Large intestine (tissue), 3 donors: ENCODE measurements around the gene SBF1. TPM values are rescaled to one million over a fixed set of nuclear protein-coding genes. Genes with fewer than 3 reads are reported as not detected.
A peak's percentile ranks its signal among the peaks of the same experiment; 100 is the strongest.

Experiments used
- DNase-seq, 2 donors: peaks; one replicate each; pipeline versions ENCODE4 v3.0.0 to v3.0.0-alpha.2; 2013
- H3K27ac ChIP-seq: one replicate; pipeline ENCODE4 v1.5.1; 2013; ENCODE audit warnings: low read length
- H3K27me3 ChIP-seq: 2 replicates; pipeline ENCODE4 v1.6.1; 2013; ENCODE audit warnings: low read length; ENCODE audit not compliant: control insufficient read depth, insufficient read depth
- H3K36me3 ChIP-seq: 2 replicates; pipeline ENCODE4 v1.6.1; 2013; ENCODE audit warnings: low read length; ENCODE audit not compliant: control insufficient read depth, insufficient read depth
- H3K4me1 ChIP-seq: one replicate; pipeline ENCODE4 v1.6.1; 2013; ENCODE audit warnings: low read length; ENCODE audit not compliant: control insufficient read depth, insufficient read depth
- H3K4me3 ChIP-seq: one replicate; pipeline ENCODE4 v1.5.1; 2013; ENCODE audit warnings: low read length
- H3K9me3 ChIP-seq: one replicate; pipeline ENCODE4 v1.6.1; 2013; ENCODE audit warnings: mild to moderate bottlenecking, low read depth, low read length, moderate library complexity; ENCODE audit not compliant: control insufficient read depth
- WGBS: methylation state at CpG from one replicate; pipeline ENCODE4 v1.1.5; 2013; ENCODE audit warnings: low lambda C conversion rate; ENCODE audit not compliant: insufficient coverage; 5-methylcytosine and 5-hydroxymethylcytosine counted together
- polyA plus RNA-seq: library from polyadenylated mRNA; unstranded; fragments of 120-200 nt; gene quantifications from one replicate; pipeline ENCODE4 v1.2.1, GENCODE V29; 2013

Gene SBF1
- polyA plus RNA-seq, 1 donor: 37.5 TPM

DNA sequence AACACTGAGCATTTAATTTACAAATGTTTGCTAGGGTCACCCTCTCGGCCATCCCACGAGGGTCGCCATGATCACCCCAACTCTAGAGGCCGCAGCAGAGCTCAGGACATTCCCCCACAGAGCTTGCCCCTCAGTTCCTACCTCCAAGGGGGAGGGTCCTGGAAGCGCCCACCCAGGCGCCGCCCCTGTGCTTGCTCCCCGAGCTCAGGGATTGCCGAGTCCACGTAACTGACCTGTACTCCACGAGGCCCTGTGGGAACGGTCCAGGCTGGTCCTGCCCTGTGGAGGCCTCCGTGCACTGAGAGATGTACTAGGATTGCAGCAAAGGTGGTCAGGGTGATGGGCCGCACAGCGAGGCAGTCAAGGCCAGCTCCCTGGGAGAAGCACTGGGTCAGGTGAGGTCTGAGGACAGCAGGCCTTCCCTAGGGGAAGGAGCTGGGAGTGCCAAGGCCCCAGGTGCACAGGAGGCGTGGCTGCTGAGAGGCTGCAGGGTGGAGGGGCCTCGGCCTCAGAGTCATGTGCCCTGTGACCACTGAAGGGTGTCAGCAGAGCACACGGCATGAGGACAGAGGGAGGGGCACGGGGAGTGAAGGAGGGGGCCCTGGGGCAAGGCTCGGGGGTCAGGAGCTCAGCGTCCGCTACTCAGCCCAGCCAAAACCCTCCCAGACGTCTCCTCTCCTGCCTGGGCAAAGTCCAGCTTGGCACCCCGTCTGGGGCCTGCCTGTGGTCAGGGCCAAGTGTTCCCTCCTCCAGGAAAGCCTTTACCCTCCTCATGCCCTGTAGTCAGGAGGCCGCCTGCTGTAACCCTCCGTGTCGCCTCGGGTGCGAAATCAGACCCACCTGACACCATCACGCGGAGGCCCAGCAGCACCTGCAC lies 9.4 kb upstream of the SBF1 start:
- peaks cover 24% of the 10 kb centered on the region for H3K4me1 ChIP-seq
- peak; percentile 95 to 97 for DNase-seq

GRCh38 chr22:50483556-50483955 lies 8.7 kb upstream of the SBF1 start:
- Histone ChIP-seq H3K4me3 (peak overlapping the region; percentile 64), H3K9me3 (peaks cover 8% of the 10 kb centered on the region), H3K36me3 (no peaks in the 10 kb centered on the region), H3K4me1 (peaks cover 24% of the 10 kb centered on the region), H3K27me3 (peaks cover 36% of the 10 kb centered on the region), H3K27ac (peak overlapping the region; percentile 94)
- WGBS: no CpG with 5 or more reads among the region's 8 CpGs
- DNase-seq: no peak

More for the DNA sequence above, 9.4 kb upstream of the SBF1 start:
- H3K36me3 ChIP-seq: no peaks in the 10 kb centered on the region
- peak overlapping the region; percentile 94 for H3K27ac ChIP-seq
- WGBS: no CpG with 5 or more reads among the region's 31 CpGs
- H3K9me3 ChIP-seq: peaks cover 8% of the 10 kb centered on the region
- H3K27me3 ChIP-seq: peaks cover 31% of the 10 kb centered on the region
- peak overlapping the region; percentile 64 for H3K4me3 ChIP-seq

DNA sequence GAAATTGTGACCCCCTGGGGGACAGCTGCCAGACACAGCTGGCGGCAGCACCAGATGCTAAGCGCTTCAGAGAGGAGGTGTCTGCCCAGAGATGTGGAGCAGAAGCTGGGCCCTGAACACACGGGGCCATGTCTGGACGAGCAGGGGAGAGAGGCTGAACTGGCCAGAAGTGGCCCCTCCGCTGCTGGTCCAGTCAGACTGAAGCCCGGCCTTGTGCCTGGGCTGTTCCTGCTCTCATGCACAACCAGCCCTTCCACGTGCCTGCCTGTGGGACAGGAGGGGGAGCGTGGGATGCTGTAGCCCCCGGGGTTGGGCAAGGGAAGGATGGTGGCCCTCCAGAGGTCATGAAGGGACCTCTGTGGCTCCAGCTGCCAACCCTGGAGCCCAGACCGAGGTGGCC lies 8.3 kb upstream of the SBF1 start:
- H3K36me3 ChIP-seq: no peaks in the 10 kb centered on the region
- H3K27ac ChIP-seq: peak overlapping the region; percentile 94
- no peak for DNase-seq
- H3K9me3 ChIP-seq: peaks cover 8% of the 10 kb centered on the region
- WGBS: no CpG with 5 or more reads among the region's 10 CpGs
- peaks cover 38% of the 10 kb centered on the region for H3K27me3 ChIP-seq
- H3K4me1 ChIP-seq: peaks cover 24% of the 10 kb centered on the region
- peak overlapping the region; percentile 64 for H3K4me3 ChIP-seq

DNA sequence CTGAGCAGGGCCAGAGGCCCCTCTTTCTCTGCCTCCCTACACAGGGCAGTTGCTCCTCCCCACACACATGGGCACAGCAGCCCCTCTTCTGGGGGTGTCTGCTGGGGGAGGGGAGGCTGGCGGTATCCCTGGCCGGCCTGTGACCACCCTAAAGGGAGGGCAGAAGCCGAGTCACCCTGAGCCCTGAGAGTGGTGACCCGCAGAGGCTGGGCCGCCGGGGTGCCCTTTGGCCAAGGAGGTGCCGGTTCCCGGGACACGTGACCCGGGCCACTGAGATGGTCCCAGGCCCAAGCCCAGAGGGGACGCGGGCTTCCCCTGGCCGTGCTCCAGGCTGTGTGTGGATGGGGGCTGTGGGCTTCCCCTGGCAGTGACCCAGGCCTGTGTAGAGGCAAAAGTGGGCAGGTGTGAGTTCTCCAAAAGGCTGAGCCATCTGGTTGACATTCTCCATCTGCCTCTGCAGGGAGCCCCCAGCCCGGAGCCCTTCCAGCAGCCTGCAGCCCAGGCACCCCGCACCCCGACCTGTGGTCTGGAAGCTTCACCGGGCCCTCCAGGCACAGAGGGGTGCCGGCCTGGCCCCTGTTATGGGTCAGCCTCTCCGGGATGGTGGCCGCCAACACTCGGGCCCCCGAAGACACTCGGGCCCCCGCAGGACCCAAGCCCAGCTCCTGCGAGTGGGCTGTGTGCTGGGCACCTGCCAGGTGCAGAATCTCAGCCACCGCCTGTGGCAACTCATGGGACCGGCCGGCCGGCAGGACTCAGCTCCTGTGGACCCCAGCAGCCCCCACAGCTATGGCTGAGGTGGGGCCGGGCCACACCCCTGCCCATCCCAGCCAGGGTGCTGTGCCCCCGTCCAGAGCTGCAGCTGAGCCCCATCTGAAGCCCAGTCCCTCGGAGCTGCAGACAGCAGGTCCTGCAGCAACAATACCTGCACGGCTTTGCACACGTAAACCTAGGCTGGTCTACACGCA lies 7.6 kb upstream of the SBF1 start:
- WGBS: no CpG with 5 or more reads among the region's 35 CpGs
- H3K4me1 ChIP-seq: peaks cover 24% of the 10 kb centered on the region
- H3K9me3 ChIP-seq: peaks cover 8% of the 10 kb centered on the region
- peak overlapping the region; percentile 64 for H3K4me3 ChIP-seq
- no peaks in the 10 kb centered on the region for H3K36me3 ChIP-seq
- peaks cover 41% of the 10 kb centered on the region for H3K27me3 ChIP-seq
- DNase-seq: peak in 1 of 2 donors; percentile 44
- H3K27ac ChIP-seq: peak overlapping the region; percentile 94

GRCh38 chr22:50481440-50482106 lies 6.7 kb upstream of the SBF1 start, which contains the start of gene ADM2:
Gene ADM2, plus strand, starts transcription at chr22:50481543. Its CDS starts 305 bp downstream, at chr22:50481848.
- Histone ChIP-seq H3K9me3 (peaks cover 8% of the 10 kb centered on the region), H3K27ac (peak within 1 kb of the TSS; percentile 94), H3K27me3 (peaks cover 45% of the 10 kb centered on the region), H3K36me3 (no peaks in the 10 kb centered on the region), H3K4me3 (peak within 1 kb of the TSS; percentile 64), H3K4me1 (peaks cover 24% of the 10 kb centered on the region)
- WGBS: no CpG with 5 or more reads among the region's 70 CpGs
- DNase-seq: peak in 1 of 2 donors; percentile 65

DNA sequence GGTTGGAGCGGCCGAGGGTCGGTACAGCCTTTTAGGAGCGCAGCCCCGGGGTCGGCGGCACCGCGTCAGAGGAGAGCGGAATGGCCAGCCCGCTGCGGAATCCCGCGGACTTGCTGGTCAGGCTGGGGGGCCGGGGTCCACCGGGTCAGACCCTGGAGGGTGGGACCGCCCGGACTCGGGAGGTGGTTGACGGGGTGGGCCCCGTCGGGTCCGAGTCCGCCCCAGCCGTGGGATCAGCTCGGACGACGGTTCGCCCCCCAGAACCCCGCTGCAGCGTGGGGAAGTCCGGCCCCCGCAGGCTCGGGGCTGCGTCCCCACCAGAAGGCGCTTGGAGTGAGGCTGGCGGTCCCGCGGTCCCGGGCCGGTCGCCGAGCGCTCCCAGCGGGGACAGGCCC lies 6.2 kb upstream of the SBF1 start:
- Histone ChIP-seq H3K4me3 (peak overlapping the region; percentile 43), H3K27ac (no peak overlapping the region), H3K9me3 (peaks cover 8% of the 10 kb centered on the region), H3K27me3 (peaks cover 44% of the 10 kb centered on the region), H3K36me3 (no peaks in the 10 kb centered on the region), H3K4me1 (peaks cover 24% of the 10 kb centered on the region)
- no CpG with 5 or more reads among the region's 45 CpGs for WGBS
- DNase-seq: no peak

GRCh38 chr22:50479721-50480120 lies 4.9 kb upstream of the SBF1 start:
- no CpG with 5 or more reads among the region's 11 CpGs for WGBS
- H3K9me3 ChIP-seq: peaks cover 8% of the 10 kb centered on the region
- H3K4me1 ChIP-seq: peaks cover 22% of the 10 kb centered on the region
- DNase-seq: no peak
- no peak overlapping the region for H3K4me3 ChIP-seq
- H3K36me3 ChIP-seq: no peaks in the 10 kb centered on the region
- H3K27me3 ChIP-seq: peaks cover 44% of the 10 kb centered on the region
- H3K27ac ChIP-seq: no peak overlapping the region

DNA sequence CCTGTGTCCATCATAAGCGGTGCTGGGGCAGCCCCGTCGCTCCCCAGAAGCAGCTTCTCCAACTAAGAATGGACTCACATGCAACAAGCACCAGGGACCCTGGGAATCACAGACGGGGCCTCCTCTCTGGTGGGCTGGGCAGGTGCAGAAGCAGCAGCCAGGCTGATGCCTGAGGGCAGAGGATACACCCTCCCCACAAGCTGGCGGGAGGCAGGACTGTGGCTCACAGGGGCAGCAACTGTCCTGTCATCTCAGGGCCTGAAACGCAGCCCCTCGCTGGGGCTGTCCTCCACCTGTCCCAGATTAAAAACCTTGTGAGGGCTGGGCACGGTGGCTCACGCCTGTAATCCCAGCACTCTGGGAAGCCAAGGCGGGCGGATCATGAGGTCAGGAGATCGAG lies 3.1 kb upstream of the SBF1 start:
- Histone ChIP-seq H3K4me3 (no peak overlapping the region), H3K27ac (no peak overlapping the region), H3K36me3 (no peaks in the 10 kb centered on the region), H3K4me1 (peaks cover 20% of the 10 kb centered on the region), H3K27me3 (peaks cover 44% of the 10 kb centered on the region), H3K9me3 (peaks cover 8% of the 10 kb centered on the region)
- no CpG with 5 or more reads among the region's 12 CpGs for whole genome bisulfite sequencing
- no peak for DNase-seq

DNA sequence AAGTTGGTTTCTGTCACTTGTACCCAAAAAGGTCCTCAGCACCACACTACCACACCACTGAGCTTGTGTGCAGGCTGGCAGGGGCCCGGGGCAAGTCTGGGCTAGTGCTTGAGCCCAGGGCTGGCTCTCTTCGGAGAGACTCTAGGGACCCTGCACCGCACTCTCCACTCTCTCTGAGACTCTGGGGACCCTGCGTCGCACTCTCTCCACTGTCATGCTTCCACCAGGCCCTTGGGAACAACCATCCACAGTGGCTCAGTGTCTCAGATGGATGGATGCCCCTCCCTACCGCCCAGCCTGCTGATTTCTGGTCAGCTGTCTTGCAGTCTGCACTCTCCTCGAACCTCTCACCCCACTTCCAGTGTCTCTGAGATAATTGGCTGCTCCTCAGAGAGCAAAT lies 2.0 kb upstream of the SBF1 start:
- H3K9me3 ChIP-seq: peaks cover 5% of the 10 kb centered on the region
- no peak for DNase-seq
- H3K27ac ChIP-seq: no peak overlapping the region
- peaks cover 36% of the 10 kb centered on the region for H3K27me3 ChIP-seq
- WGBS: no CpG with 5 or more reads among the region's 7 CpGs
- H3K36me3 ChIP-seq: peaks cover 2% of the 10 kb centered on the region
- no peak overlapping the region for H3K4me3 ChIP-seq
- H3K4me1 ChIP-seq: peaks cover 27% of the 10 kb centered on the region

- Histone ChIP-seq H3K36me3 (peaks cover 4% of the 10 kb centered on the region), H3K27me3 (peaks cover 29% of the 10 kb centered on the region), H3K4me1 (peaks cover 40% of the 10 kb centered on the region), H3K27ac (no peak overlapping the region), H3K9me3 (no peaks in the 10 kb centered on the region), H3K4me3 (peak overlapping the region; percentile 69)
- no peak for DNase-seq
- no CpG with 5 or more reads among the region's 6 CpGs for WGBS
Observed at GRCh38 chr22:50475652-50476002, 792 bp upstream of the SBF1 start.
